HG02623 (cell line): ENCODE data around the gene SRRM1.
"Not testable (repeated sequence)": the region's sequence is repeated elsewhere in the genome, so short reads cannot be mapped to it uniquely, and the experiment has no call there.

ENCODE experiments used
- ATAC-seq: cut with Tn5 transposase; IDR thresholded peaks from one replicate; pipeline ENCODE4 v1.9.1; 2021; ENCODE audit warnings: moderate library complexity; ENCODE audit not compliant: unreplicated experiment

The SRRM1 gene

GRCh38 chr1:24641646-24642151 lies 1.4 kb upstream of the SRRM1 start:
- no peak for ATAC-seq

DNA sequence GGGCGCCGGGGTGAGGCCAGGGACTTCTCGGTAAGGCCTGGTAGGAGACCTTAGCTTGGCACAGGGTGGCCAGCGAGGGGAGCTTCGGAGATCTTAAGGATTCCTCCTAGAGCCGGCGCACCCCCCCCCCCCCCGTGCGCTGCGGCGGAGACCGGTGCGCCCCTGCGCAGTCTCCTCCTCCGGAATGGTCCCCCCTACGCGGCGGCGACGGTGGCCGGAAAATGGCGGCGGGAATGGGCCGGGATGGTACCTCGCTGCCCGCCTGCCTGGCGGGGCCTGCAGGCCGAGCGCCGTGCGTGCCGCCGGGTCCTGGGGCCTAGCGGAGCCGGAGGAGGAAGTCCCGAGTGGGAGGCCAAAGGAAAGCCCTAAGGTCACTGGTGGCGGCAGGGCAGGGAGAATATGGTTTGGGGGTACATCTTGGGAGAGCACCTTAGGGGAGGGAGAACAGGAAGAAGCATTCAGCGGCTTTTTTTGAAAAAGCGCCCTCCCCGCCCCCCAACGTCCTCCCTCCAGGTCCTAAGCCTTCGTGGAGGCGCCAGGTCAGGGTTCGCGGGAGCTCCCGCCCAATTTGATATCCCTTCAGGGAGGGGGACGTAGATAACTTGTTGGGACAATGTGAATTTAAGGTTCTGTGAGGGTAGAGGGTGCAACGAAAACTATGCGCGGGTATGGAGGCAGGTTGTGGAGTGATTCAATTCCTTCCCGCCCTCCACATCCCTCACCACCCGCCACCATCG lies 429 bp downstream of the SRRM1 start:
- ATAC-seq: peak; percentile 12

GRCh38 chr1:24644100-24644384 lies 940 bp downstream of the SRRM1 start:
- ATAC-seq: no peak

DNA sequence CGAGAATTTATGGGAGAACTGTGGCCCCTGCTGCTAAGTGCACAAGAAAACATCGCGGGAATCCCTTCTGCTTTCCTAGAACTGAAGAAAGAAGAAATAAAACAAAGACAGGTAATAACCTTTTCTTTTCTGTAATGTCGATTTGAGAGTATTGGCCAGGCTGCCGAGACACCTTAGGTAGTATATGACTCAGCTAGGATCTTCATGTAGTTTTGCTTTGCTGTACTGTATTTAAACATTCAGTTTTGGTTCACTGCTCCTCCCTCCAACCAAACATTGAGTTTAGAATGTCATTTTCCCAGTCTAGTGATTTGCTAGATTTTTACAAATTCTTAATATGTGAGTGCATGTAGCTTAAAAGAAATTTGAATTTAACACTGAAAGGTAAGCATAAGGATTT lies 5.8 kb downstream of the SRRM1 start:
- no peak for ATAC-seq

- ATAC-seq: no peak
These were observed 9.3 kb downstream of the SRRM1 start for GRCh38 chr1:24652382-24652781.

GRCh38 chr1:24654010-24654409 lies 10.9 kb downstream of the SRRM1 start:
- ATAC-seq: no peak

- no peak for ATAC-seq
These were observed 12.9 kb downstream of the SRRM1 start for GRCh38 chr1:24656046-24656445.

DNA sequence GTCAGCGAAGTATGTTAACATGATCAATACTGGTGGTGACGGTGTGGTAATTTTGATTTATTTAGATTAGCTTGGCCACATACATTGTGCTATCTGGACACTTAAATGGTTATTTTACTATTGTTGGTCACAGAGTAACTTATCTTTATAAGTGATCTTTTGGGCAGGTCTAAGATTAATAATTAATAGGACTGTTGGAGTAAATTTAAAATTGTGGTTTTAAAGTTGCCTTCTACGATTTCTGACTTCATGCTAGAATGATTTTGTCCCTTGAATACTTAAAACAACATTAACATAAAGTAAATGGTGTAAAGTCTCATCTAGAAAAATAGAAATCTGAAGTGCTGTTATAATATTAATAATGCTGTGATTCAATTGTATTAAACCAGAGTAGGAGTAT lies 14.7 kb downstream of the SRRM1 start:
- no peak for ATAC-seq

DNA sequence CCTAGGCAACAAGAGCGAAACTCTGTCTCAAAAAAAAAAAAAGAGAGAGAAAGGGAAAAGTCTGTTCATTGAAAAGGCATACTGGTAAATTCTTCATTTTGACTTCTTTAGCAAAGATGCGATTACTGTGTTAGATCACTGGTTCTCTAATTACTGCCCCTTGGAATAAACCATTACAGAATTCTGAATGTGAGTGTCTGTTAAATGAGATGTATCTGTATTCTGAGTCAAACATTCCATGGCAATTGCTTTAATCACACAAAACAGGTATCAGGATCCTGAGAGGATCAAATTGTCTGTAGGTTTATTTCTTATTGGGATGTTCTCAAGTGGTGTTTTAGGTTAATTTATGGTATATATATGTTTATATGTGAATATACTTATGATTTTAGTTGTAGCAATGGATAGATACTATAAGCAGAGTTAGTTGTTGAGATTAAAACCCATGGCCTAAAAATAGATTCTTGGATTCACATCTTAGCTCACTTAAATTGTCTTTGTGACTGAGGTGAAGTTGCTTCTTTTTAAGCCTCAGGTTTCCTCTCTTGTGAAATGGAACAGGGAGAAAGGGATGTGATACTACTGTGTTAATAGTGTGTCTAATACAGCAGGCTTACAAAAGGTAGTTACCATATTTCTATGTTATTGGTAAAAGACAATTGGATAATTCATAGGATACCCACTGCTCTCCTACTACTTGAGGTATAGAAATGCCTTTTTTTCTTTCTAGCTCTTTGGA lies 16.2 kb downstream of the SRRM1 start:
- ATAC-seq: no peak

GRCh38 chr1:24659993-24660665 lies 17.0 kb downstream of the SRRM1 start:
- no peak for ATAC-seq

DNA sequence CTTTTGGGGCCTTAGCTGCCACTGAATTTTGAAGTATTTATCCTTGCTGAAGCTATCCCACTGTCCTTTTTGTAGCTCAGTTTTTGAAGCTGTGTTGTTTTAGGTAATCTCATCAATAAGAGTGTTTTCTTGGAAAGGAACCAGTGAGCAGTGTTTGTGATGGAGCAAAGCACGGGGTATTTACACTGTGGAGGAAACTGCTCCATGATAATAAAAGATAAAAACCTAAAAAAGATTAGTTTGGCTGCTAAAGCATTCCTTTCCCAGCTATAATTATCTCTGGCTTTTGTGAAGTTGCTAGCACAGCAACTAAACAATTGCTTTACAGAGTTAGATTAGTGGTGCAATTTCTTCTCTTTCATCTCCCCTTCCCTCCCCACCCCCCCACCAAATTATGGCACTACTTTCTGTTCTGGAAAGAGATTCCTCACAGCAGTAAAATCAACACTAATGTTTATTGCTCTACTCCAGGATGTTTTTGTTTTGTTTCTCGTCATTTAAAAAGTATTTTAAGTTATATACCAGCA lies 21.5 kb downstream of the SRRM1 start:
- ATAC-seq: no peak

DNA sequence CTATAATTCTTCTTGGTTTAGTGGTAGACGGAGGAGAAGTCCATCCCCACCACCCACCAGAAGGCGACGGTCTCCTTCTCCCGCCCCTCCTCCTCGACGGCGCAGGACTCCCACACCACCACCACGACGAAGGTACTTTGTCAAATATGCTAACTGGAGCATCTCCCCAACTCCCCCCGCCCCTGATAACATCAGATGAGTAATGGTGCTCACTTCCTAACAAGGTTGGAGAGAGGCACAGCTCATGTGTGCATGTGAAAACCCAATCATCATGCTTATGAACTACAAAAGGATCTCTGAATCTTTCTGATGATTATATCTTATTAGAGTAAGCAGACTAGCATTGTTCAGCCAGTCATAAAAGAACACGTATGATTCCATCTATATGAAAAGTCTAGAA lies 23.7 kb downstream of the SRRM1 start:
- no peak for ATAC-seq

- ATAC-seq: not testable (repeated sequence)
These were observed 28.3 kb downstream of the SRRM1 start for GRCh38 chr1:24671372-24671771.

GRCh38 chr1:24672686-24673085 lies 29.6 kb downstream of the SRRM1 start:
- not testable (repeated sequence) for ATAC-seq

DNA sequence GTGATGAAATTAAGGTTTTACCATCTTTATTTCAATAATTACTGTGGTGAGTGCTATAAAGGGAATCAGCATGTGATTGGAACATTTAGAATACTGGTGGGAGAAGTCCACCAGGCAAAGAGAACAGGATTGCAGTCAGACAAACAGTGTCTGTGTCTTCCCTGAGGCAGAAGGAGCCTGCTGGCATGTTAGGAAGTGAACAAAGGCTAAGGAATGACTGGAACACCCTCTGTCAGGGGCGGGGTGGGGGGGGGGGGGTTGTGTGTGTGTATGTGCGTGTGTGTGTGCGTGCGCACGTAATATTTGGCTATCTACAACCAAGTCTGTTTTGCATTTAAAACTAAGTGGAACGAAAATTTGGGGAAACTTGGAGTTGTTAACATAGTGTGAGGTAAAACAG lies 30.2 kb downstream of the SRRM1 start:
- no peak for ATAC-seq

- not testable (repeated sequence) for ATAC-seq
These were observed 35.3 kb downstream of the SRRM1 start for GRCh38 chr1:24678421-24678820.

DNA sequence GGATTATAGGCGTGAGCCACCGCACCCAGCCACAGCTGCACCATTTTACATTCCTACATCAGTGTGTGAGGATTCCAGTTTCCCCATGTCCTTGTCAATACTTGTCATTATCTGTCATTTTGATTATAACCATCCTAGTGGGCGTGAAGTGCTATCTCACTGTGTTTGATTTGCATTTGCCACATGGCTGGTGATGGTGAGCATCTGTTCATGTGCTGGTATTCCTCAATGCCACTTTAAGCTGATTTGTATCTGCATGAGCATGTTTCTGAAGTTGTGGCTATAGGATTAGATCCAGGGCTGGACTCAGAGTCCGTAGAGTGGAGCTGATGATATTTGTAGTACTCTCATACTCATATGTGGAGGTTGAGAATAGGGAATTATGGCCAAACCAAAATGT lies 36.6 kb downstream of the SRRM1 start:
- no peak for ATAC-seq

DNA sequence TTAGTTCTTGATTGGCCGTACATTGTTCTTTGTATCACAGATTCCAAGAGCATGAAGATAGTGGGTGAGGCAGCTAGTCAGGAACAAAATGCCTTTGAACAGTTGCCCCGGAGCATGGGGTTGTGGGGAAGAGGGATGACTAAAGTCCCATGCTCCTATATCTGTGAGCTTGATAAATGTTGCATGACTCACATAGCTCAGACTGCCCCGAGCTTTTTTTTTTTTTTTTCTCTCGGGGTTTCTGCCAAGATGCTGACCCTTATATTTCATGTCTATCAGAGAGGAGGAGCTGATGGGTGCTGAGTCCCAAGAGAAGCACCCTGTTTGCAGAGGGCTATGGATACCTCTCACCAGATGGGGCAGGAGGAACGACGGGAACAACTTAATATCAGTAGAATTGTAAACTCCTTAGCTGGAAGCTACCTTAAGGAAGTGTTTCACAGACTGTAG lies 40.6 kb downstream of the SRRM1 start:
- ATAC-seq: no peak

- no peak for ATAC-seq
These were observed 44.9 kb downstream of the SRRM1 start for GRCh38 chr1:24688033-24688432.

- ATAC-seq: no peak
These were observed 45.6 kb downstream of the SRRM1 start for GRCh38 chr1:24688621-24689195.

- ATAC-seq: no peak
These were observed 47.9 kb downstream of the SRRM1 start for GRCh38 chr1:24691051-24691450.
